Ishikawa (cell line): ENCODE measurements around the gene VSTM2B.

Source experiments
- CEBPB ChIP-seq: IDR thresholded peaks from 2 replicates; pipeline ENCODE4 v1.6.1; 2012
- EP300 ChIP-seq: IDR thresholded peaks from 2 replicates; pipeline ENCODE4 v1.6.1; 2012; ENCODE audit warnings: borderline replicate concordance
- MAX ChIP-seq: IDR thresholded peaks from 2 replicates; pipeline ENCODE4 v1.6.1; 2012
- RAD21 ChIP-seq: IDR thresholded peaks from 2 replicates; pipeline ENCODE4 v1.6.1; 2012; ENCODE audit warnings: low read depth
- REST ChIP-seq: IDR thresholded peaks from 2 replicates; pipeline ENCODE4 v1.6.1; 2012; ENCODE audit warnings: low read depth, mild to moderate bottlenecking
- TAF1 ChIP-seq: IDR thresholded peaks from 2 replicates; pipeline ENCODE4 v1.6.1; 2012; ENCODE audit warnings: low read depth, mild to moderate bottlenecking
- TCF12 ChIP-seq: IDR thresholded peaks from 2 replicates; pipeline ENCODE4 v1.6.1; 2012; ENCODE audit warnings: low read depth
- TEAD4 ChIP-seq: IDR thresholded peaks from 2 replicates; pipeline ENCODE4 v1.6.1; 2012
- YY1 ChIP-seq: IDR thresholded peaks from 2 replicates; pipeline ENCODE4 v1.6.1; 2012; ENCODE audit warnings: low read depth

GRCh38 chr19:29514525-29515232, 11.1 kb upstream of the VSTM2B start:
- TF ChIP-seq TEAD4 (no peak), YY1 (no peak), CEBPB (no peak), TCF12 (no peak), TAF1 (no peak), REST (no peak), EP300 (no peak), MAX (no peak), RAD21 (no peak)
